NB4 (cell line): ENCODE results near the gene BCL2.

Source experiments
- MYC ChIP-seq: IDR thresholded peaks from 2 replicates; pipeline ENCODE4 v1.6.1; 2011; ENCODE audit warnings: low read depth, low read length
- POLR2A ChIP-seq: IDR thresholded peaks from 2 replicates; pipeline ENCODE4 v1.6.1; 2011; ENCODE audit warnings: mild to moderate bottlenecking; ENCODE audit not compliant: insufficient read length; ENCODE audit errors: extremely low read depth
- TF ChIP-seq, protein P1 (sequence below): IDR thresholded peaks from one replicate; pipeline ENCODE4 v1.5.1; 2012; ENCODE audit warnings: low read depth, low read length
- TF ChIP-seq, protein P2 (sequence below): IDR thresholded peaks from 2 replicates; pipeline ENCODE4 v1.6.1; 2011; ENCODE audit warnings: low read depth, low read length

DNA sequence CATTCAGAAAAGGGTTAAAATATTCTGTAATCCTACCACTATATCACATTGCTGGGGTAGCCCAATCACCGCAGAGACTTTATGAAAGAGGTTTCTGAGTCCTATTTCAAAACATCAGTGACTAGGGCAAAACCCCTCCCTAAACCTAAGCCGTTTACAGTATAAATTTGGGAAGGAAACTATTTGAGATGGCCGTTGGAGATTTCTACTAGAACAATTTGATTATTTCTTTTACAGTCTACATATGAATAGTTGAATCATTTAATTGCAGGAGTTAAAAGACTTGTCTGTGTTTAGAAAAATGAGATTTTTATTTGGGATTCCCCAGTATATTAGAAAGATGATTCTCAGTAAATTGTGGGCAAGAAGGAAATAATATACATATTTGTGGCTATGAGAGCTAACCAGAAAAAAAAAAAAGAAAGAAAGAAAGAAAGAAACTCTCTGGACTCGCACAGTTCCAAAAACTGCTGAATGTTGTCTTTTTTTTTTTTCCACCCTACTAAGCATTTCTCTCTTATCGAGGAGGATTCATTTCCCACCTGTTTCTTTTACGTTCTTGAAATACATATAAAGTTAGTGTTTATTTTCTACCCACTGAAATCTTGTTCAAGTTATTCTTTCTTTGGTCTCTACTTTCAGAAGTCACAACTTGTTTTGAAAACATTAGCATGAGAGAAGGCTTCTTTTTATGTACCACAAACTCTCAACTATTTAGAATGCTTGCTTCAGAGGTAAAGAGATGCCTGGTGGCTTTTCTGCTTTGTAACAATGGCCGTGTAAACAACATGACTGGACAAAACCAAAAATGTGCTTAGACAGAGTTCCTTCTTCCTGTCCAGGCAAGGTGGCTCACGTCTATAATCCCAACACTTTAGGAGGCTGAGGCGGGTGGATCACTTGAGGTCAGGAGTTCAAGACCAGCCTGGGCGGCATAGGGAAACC, 65.9 kb downstream of the BCL2 start:
- TF ChIP-seq, protein P1, sequence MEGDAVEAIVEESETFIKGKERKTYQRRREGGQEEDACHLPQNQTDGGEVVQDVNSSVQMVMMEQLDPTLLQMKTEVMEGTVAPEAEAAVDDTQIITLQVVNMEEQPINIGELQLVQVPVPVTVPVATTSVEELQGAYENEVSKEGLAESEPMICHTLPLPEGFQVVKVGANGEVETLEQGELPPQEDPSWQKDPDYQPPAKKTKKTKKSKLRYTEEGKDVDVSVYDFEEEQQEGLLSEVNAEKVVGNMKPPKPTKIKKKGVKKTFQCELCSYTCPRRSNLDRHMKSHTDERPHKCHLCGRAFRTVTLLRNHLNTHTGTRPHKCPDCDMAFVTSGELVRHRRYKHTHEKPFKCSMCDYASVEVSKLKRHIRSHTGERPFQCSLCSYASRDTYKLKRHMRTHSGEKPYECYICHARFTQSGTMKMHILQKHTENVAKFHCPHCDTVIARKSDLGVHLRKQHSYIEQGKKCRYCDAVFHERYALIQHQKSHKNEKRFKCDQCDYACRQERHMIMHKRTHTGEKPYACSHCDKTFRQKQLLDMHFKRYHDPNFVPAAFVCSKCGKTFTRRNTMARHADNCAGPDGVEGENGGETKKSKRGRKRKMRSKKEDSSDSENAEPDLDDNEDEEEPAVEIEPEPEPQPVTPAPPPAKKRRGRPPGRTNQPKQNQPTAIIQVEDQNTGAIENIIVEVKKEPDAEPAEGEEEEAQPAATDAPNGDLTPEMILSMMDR = no peak
- TF ChIP-seq POLR2A = no peak
- TF ChIP-seq, protein P2, sequence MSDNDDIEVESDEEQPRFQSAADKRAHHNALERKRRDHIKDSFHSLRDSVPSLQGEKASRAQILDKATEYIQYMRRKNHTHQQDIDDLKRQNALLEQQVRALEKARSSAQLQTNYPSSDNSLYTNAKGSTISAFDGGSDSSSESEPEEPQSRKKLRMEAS = no peak
- TF ChIP-seq MYC = no peak
